Smooth muscle cell (in vitro differentiated cells): ENCODE measurements around the gene OSBPL5. TPM values are rescaled to one million over a fixed set of nuclear protein-coding genes. Genes with fewer than 3 reads are reported as not detected.

Experiments
- DNase-seq: peaks from one replicate; lab custom pipeline; 2025; ENCODE audit not compliant: unreplicated experiment; lab: John Stamatoyannopoulos, UW
- H2AFZ ChIP-seq: fragments of 200-600 bp; sonication (generic); 2 replicates; pipeline ENCODE4 v1.6.0; 2016; ENCODE audit warnings: antibody characterized with exemption, low read depth, mild to moderate bottlenecking
- H3F3A ChIP-seq: fragments of 200-600 bp; sonication (generic); 2 replicates; pipeline ENCODE4 v1.6.0; 2017; ENCODE audit warnings: antibody characterized with exemption, low read depth
- H3K27ac ChIP-seq: fragments of 200-600 bp; sonication (generic); 2 replicates; pipeline ENCODE4 v1.5.1; 2016; ENCODE audit warnings: low read depth, mild to moderate bottlenecking
- H3K27me3 ChIP-seq: fragments of 200-600 bp; sonication (generic); 2 replicates; pipeline ENCODE4 v1.6.1; 2016; ENCODE audit warnings: low read depth, mild to moderate bottlenecking
- H3K36me3 ChIP-seq: fragments of 200-600 bp; sonication (generic); 2 replicates; pipeline ENCODE4 v1.5.1; 2016; ENCODE audit warnings: low read depth
- H3K4me1 ChIP-seq: fragments of 200-600 bp; sonication (generic); 2 replicates; pipeline ENCODE4 v1.5.1; 2016; ENCODE audit warnings: low read depth
- H3K4me2 ChIP-seq: fragments of 200-600 bp; sonication (generic); 2 replicates; pipeline ENCODE4 v1.6.0; 2016; ENCODE audit warnings: mild to moderate bottlenecking
- H3K4me3 ChIP-seq: fragments of 200-600 bp; sonication (generic); 2 replicates; pipeline ENCODE4 v1.5.1; 2016; ENCODE audit warnings: mild to moderate bottlenecking
- H3K79me2 ChIP-seq: fragments of 200-600 bp; sonication (generic); 2 replicates; pipeline ENCODE4 v1.6.0; 2016; ENCODE audit warnings: low read depth, mild to moderate bottlenecking
- H3K9ac ChIP-seq: fragments of 200-600 bp; sonication (generic); 2 replicates; pipeline ENCODE4 v1.6.0; 2016; ENCODE audit warnings: low read depth
- H3K9me3 ChIP-seq: fragments of 200-600 bp; sonication (generic); replicated peaks from 2 replicates; pipeline ENCODE4 v1.5.1; 2016; ENCODE audit warnings: low read depth
- H4K20me1 ChIP-seq: fragments of 200-600 bp; sonication (generic); 2 replicates; pipeline ENCODE4 v1.6.0; 2016; ENCODE audit warnings: low read depth
- WGBS: methylation state at CpG from one replicate; pipeline ENCODE4 v1.1.7; 2016; ENCODE audit warnings: low lambda C conversion rate; 5-methylcytosine and 5-hydroxymethylcytosine counted together
- polyA plus RNA-seq: library from polyadenylated mRNA; unstranded; fragments of >200 nt; fragmentation: Nextera tagmentation; extraction: Ambion mirVana; gene quantifications from 2 replicates; pipeline ENCODE4 v1.2.1, GENCODE V29; 2016
- total RNA-seq: library from RNA; depleted of rRNA; stranded (reverse); fragments of >200 nt; gene quantifications from 2 replicates; pipeline ENCODE4 v1.2.3, GENCODE V29; 2014
- TF ChIP-seq, protein P1 (sequence below): fragments of 200-600 bp; sonication (generic); IDR thresholded peaks from 2 replicates; pipeline ENCODE4 v1.5.1; 2017; ENCODE audit warnings: borderline replicate concordance, mild to moderate bottlenecking, antibody characterized with exemption; ENCODE audit not compliant: insufficient read depth, poor library complexity, severe bottlenecking

Gene OSBPL5
- total and polyA plus RNA-seq, 2 experiments from 2014 or later = 27.3 to 43.4 TPM

- H3K4me2 ChIP-seq = no peak overlapping the region
- H3K9me3 ChIP-seq = no peaks in the 10 kb centered on the region
- H3K27ac ChIP-seq = no peak overlapping the region
- H3F3A ChIP-seq = no peaks in the 10 kb centered on the region
- H3K9ac ChIP-seq = no peak overlapping the region
- H4K20me1 ChIP-seq = peaks cover 24% of the 10 kb centered on the region
- no peak for DNase-seq
- 94% methylated on average over 13 of the region's 13 CpGs for WGBS
- TF ChIP-seq, protein P1, sequence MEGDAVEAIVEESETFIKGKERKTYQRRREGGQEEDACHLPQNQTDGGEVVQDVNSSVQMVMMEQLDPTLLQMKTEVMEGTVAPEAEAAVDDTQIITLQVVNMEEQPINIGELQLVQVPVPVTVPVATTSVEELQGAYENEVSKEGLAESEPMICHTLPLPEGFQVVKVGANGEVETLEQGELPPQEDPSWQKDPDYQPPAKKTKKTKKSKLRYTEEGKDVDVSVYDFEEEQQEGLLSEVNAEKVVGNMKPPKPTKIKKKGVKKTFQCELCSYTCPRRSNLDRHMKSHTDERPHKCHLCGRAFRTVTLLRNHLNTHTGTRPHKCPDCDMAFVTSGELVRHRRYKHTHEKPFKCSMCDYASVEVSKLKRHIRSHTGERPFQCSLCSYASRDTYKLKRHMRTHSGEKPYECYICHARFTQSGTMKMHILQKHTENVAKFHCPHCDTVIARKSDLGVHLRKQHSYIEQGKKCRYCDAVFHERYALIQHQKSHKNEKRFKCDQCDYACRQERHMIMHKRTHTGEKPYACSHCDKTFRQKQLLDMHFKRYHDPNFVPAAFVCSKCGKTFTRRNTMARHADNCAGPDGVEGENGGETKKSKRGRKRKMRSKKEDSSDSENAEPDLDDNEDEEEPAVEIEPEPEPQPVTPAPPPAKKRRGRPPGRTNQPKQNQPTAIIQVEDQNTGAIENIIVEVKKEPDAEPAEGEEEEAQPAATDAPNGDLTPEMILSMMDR = no peak
- no peaks in the 10 kb centered on the region for H3K27me3 ChIP-seq
- H2AFZ ChIP-seq = no peak overlapping the region
- H3K36me3 ChIP-seq = peaks cover 2% of the 10 kb centered on the region
- no peaks in the 10 kb centered on the region for H3K79me2 ChIP-seq
- no peak overlapping the region for H3K4me3 ChIP-seq
- no peaks in the 10 kb centered on the region for H3K4me1 ChIP-seq
Measured at GRCh38 chr11:3122775-3123201, 42.3 kb downstream of the OSBPL5 start.

DNA sequence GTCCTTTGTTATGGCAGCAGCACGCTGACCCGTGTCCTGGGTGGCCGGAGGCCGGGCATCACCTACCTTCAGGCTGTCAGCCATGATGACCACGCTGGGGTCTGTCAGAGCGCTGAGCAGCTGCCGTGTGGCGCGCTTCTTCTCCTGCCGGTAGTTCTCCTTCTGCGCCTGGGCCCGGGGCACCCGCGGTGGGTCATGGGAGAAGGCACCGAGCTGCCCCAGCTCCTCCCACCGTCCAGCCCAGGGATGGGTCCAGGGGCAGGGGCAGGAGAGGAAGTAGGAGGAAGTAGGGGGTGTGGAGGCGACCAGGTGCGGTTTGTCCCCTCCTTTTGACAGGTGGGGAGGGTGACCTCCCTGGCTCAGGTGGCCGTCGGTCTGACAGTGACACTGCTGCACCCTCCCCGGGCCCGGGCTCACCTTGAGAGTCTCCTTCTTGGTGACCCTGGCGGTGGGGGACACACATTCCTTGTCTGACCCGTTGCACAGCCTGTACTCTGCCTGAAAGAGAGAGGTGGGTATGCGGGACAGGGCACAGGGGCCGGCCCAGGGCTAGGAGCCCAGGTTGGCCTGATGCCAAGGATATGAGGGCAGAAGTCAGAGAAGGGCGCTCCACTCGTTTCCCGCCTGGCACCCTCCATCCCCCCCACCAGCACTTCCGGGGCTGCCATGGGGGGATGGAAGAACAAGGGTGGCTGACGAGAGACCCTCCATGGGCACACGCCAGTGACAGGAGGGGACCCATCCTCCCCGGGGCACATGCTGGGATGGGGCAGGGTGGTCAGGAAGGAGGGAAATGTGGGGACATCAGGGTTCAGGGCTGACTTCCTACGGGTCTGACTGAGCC, 43.0 kb downstream of the OSBPL5 start:
- Histone ChIP-seq H3K36me3 (peaks cover 8% of the 10 kb centered on the region), H3K9ac (no peak overlapping the region), H4K20me1 (peaks cover 19% of the 10 kb centered on the region), H3K27me3 (no peaks in the 10 kb centered on the region), H2AFZ (no peak overlapping the region), H3K79me2 (no peaks in the 10 kb centered on the region), H3K9me3 (no peaks in the 10 kb centered on the region), H3K4me3 (no peak overlapping the region), H3K4me1 (no peaks in the 10 kb centered on the region), H3K27ac (no peak overlapping the region), H3F3A (no peaks in the 10 kb centered on the region), H3K4me2 (no peak overlapping the region)
- no peak for DNase-seq
- TF ChIP-seq, protein P1 = no peak
- 96% methylated on average over 34 of the region's 34 CpGs for WGBS

DNA sequence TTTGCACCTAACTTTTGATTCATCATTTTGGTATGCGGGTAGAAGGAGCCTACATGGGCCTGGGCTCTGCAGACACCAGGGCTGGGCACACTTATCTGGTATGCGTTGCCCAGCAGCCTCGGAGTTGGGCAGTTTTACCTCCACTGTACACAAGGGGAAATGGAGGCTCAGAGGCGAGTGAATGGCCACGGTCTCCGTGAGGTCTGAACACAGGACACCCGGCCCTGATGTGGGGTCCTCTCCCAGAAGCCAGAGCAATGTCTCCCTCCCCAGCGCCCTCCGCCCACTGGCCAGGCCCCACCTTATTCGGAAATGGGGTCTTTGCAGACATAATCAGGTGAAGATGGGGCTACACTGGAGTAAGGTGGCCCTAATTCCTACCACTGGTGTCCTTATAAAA, 43.7 kb downstream of the OSBPL5 start:
- DNase-seq = no peak
- H3F3A ChIP-seq = no peaks in the 10 kb centered on the region
- 94% methylated on average over 10 of the region's 10 CpGs for WGBS
- H3K9me3 ChIP-seq = no peaks in the 10 kb centered on the region
- H3K36me3 ChIP-seq = peaks cover 15% of the 10 kb centered on the region
- no peaks in the 10 kb centered on the region for H3K79me2 ChIP-seq
- no peak overlapping the region for H3K4me2 ChIP-seq
- H4K20me1 ChIP-seq = peaks cover 19% of the 10 kb centered on the region
- H3K27me3 ChIP-seq = no peaks in the 10 kb centered on the region
- no peak overlapping the region for H3K9ac ChIP-seq
- TF ChIP-seq, protein P1 = no peak
- no peak overlapping the region for H3K4me3 ChIP-seq
- H3K4me1 ChIP-seq = no peaks in the 10 kb centered on the region
- H2AFZ ChIP-seq = no peak overlapping the region
- H3K27ac ChIP-seq = no peak overlapping the region
